H1 (cell line): ENCODE data around the gene LYPD3. TPM values are rescaled to one million over a fixed set of nuclear protein-coding genes. Genes with fewer than 3 reads are reported as not detected.
A peak's percentile ranks its signal among the peaks of the same experiment; 100 is the strongest.

Experiments
- BCL11A ChIP-seq, 2 experiments: IDR thresholded peaks; one replicate each; pipeline ENCODE4 v1.6.1; 2011; ENCODE audit warnings: low read depth in 2 of 2, low read length in 2 of 2, mild to moderate bottlenecking in 2 of 2
- CBX5 ChIP-seq: fragments of 300-800, 300-1000 bp; sonication (generic); IDR thresholded peaks from 2 replicates; pipeline ENCODE4 v1.7.1; 2016; ENCODE audit warnings: antibody characterized with exemption, low read length, low read depth
- CHD1 ChIP-seq: IDR thresholded peaks from 2 replicates; pipeline ENCODE4 v1.6.1; 2012; ENCODE audit warnings: low read depth, low read length, improper control_type of control experiment
- CREB1 ChIP-seq: IDR thresholded peaks from 2 replicates; pipeline ENCODE4 v1.6.1; 2012; ENCODE audit warnings: inconsistent platforms
- HDAC6 ChIP-seq: IDR thresholded peaks from one replicate; pipeline ENCODE4 v1.7.1; 2012; ENCODE audit warnings: low read depth, mild to moderate bottlenecking, inconsistent platforms, low read length, moderate library complexity
- JUN ChIP-seq: IDR thresholded peaks from 2 replicates; pipeline ENCODE4 v1.6.1; 2011; ENCODE audit warnings: low read depth, mild to moderate bottlenecking, improper control_type of control experiment, low read length
- KDM1A ChIP-seq: fragments of 200-600, 300-600 bp; sonication (generic); IDR thresholded peaks from 2 replicates; pipeline ENCODE4 v1.7.1; 2016; ENCODE audit warnings: mild to moderate bottlenecking, low read length, borderline replicate concordance
- KDM5A ChIP-seq: fragments of 200-600 bp; IDR thresholded peaks from 2 replicates; pipeline ENCODE4 v1.7.1; 2012; ENCODE audit warnings: mild to moderate bottlenecking, low read length, inconsistent platforms, mixed read lengths
- NANOG ChIP-seq: IDR thresholded peaks from 2 replicates; pipeline ENCODE4 v1.6.1; 2011; ENCODE audit warnings: low read length, low read depth, mild to moderate bottlenecking, inconsistent platforms; ENCODE audit not compliant: insufficient read depth, poor library complexity, severe bottlenecking
- NRF1 ChIP-seq: IDR thresholded peaks from 2 replicates; pipeline ENCODE4 v1.6.1; 2011; ENCODE audit warnings: mild to moderate bottlenecking, low read depth, low read length, improper control_type of control experiment
- POLR2AphosphoS5 ChIP-seq: IDR thresholded peaks from 2 replicates; pipeline ENCODE4 v1.6.1; 2011; ENCODE audit warnings: low read depth, low read length
- POU5F1 ChIP-seq: IDR thresholded peaks from 2 replicates; pipeline ENCODE4 v1.6.1; 2011; ENCODE audit warnings: low read depth, mild to moderate bottlenecking, low read length, moderate library complexity
- RFX5 ChIP-seq: IDR thresholded peaks from 2 replicates; pipeline ENCODE4 v1.6.1; 2011; ENCODE audit warnings: low read depth, low read length, improper control_type of control experiment, borderline replicate concordance
- RNF2 ChIP-seq: fragments of 200-900, 300-1000 bp; sonication (generic); IDR thresholded peaks from 2 replicates; pipeline ENCODE4 v1.7.1; 2016; ENCODE audit warnings: borderline replicate concordance, low read depth, mild to moderate bottlenecking, antibody characterized with exemption, low read length; ENCODE audit not compliant: poor library complexity, severe bottlenecking; ENCODE audit errors: missing control alignments
- SP1 ChIP-seq: IDR thresholded peaks from 2 replicates; pipeline ENCODE4 v1.6.1; 2011; ENCODE audit warnings: low read depth, low read length
- SRF ChIP-seq: IDR thresholded peaks from 2 replicates; pipeline ENCODE4 v1.6.1; 2011; ENCODE audit warnings: mild to moderate bottlenecking, low read depth, low read length, moderate library complexity
- SUZ12 ChIP-seq: fragments of 200-600 bp; sonication (generic); IDR thresholded peaks from 2 replicates; pipeline ENCODE4 v1.6.1; 2012; ENCODE audit warnings: mild to moderate bottlenecking, inconsistent platforms, low read length, moderate library complexity, mixed read lengths
- TBP ChIP-seq: IDR thresholded peaks from 2 replicates; pipeline ENCODE4 v1.6.1; 2011; ENCODE audit warnings: low read depth, low read length, improper control_type of control experiment
- TCF12 ChIP-seq: IDR thresholded peaks from 2 replicates; pipeline ENCODE4 v1.6.1; 2011; ENCODE audit warnings: low read depth, mild to moderate bottlenecking, low read length
- TEAD4 ChIP-seq: IDR thresholded peaks from 2 replicates; pipeline ENCODE4 v1.6.1; 2012; ENCODE audit warnings: low read depth, low read length, inconsistent platforms, mixed read lengths
- polyA plus RNA-seq, 7 experiments: library from polyadenylated mRNA; depleted of rRNA in 3 of 7; stranded (reverse) in 5 of 7; unstranded in 2 of 7; fragments of >200 nt in 5 of 7; fragments of 200-250 nt in 2 of 7; gene quantifications; 1 replicate in 5 of 7; 2 replicates in 1 of 7; 4 replicates in 1 of 7; pipeline versions ENCODE4 v1.2.1 to v1.2.3, GENCODE V29; 2011 to 2013; ENCODE audit warnings: missing spikeins in 2 of 7, mixed read lengths in 2 of 7
- total RNA-seq: library from RNA; stranded (reverse); fragmentation: NEBNext Ultra II Directional; extraction: Animal tissue kit (Norgen Biotek cat#: 25700); gene quantifications from 2 replicates; pipeline ENCODE4 v1.2.1, GENCODE V29; 2021
- TF ChIP-seq, protein P1 (sequence below): IDR thresholded peaks from 2 replicates; pipeline ENCODE4 v1.6.1; 2011; ENCODE audit warnings: low read length, improper control_type of control experiment
- TF ChIP-seq, protein P2 (sequence below), 3 experiments: IDR thresholded peaks; 1 replicate in 2 of 3; 2 replicates in 1 of 3; pipeline versions ENCODE4 v1.5.1 to v1.6.1; 2011; ENCODE audit warnings: low read length in 3 of 3, mild to moderate bottlenecking in 3 of 3, inconsistent platforms in 2 of 3, low read depth in 1 of 3, moderate library complexity in 1 of 3; ENCODE audit not compliant: insufficient read depth in 1 of 3; ENCODE audit errors: control extremely low read depth in 1 of 3

Gene LYPD3
- total and polyA plus RNA-seq, 2 of the 8 experiments (the other 6 are each of a cell fraction or from before 2014, with no cell fraction given) = 4.1 to 16.4 TPM

DNA sequence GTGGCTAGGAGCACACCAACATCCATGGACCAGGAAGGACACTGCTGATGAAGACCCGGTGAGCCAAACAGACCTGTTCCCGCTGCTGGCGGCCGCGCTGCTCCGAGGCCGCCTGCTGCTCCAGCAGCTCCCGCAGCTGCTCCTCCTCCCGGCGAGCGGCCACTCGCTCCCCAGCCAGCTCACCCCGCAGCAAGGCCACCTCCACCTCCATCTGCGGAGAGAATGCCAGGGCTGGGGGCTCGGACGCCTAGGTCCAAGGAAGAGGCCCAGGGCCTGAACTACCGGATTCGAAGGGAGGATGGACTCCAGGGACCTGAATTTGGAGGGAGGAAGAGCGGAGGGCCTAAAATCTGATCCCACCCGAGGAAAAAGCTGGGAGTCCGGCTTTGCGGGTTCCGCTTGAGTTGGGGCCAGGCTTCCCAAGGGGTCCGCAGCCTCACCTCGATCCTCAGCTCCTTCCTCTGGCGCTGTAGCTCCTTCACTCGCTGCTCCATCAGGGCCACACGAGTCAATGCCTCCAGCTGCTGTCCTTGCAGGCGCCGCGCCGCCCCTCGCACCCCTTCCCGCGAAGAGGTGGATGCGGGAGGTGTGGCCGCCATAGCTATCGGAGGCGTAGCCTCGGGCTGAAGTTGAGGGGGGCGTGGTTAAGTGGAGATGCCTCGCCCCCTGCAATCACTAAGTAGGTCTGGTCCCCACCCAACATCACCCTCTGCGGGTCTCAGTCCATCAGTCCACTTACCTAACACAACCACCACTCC lies 36.4 kb upstream of the LYPD3 start (continued):
- TF ChIP-seq TEAD4 (no peak), SRF (no peak), TCF12 (no peak), BCL11A (IDR thresholded peaks at IDR 0.05; ENCODE audit: low read depth in 2 of 2, low read length in 2 of 2) (no peak), NANOG (no peak), KDM5A (no peak), KDM1A (no peak), JUN (no peak), RFX5 (no peak), HDAC6 (no peak), CHD1 (no peak), NRF1 (no peak), POLR2AphosphoS5 (peak; percentile 36; the same call in 1 of the 2 replicates), SP1 (no peak), TBP (peak; percentile 1; the same call in 1 of the 2 replicates), CREB1 (no peak), POU5F1 (no peak), RNF2 (no peak), SUZ12 (no peak), CBX5 (no peak)
- TF ChIP-seq, protein P1, sequence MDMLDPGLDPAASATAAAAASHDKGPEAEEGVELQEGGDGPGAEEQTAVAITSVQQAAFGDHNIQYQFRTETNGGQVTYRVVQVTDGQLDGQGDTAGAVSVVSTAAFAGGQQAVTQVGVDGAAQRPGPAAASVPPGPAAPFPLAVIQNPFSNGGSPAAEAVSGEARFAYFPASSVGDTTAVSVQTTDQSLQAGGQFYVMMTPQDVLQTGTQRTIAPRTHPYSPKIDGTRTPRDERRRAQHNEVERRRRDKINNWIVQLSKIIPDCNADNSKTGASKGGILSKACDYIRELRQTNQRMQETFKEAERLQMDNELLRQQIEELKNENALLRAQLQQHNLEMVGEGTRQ = no peak
- TF ChIP-seq, protein P2, sequence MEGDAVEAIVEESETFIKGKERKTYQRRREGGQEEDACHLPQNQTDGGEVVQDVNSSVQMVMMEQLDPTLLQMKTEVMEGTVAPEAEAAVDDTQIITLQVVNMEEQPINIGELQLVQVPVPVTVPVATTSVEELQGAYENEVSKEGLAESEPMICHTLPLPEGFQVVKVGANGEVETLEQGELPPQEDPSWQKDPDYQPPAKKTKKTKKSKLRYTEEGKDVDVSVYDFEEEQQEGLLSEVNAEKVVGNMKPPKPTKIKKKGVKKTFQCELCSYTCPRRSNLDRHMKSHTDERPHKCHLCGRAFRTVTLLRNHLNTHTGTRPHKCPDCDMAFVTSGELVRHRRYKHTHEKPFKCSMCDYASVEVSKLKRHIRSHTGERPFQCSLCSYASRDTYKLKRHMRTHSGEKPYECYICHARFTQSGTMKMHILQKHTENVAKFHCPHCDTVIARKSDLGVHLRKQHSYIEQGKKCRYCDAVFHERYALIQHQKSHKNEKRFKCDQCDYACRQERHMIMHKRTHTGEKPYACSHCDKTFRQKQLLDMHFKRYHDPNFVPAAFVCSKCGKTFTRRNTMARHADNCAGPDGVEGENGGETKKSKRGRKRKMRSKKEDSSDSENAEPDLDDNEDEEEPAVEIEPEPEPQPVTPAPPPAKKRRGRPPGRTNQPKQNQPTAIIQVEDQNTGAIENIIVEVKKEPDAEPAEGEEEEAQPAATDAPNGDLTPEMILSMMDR (IDR thresholded peaks at IDR 0.05; ENCODE audit: control extremely low read depth in 1 of 3, insufficient read depth in 1 of 3, low read depth in 1 of 3, low read length in 3 of 3) = no peak
